OCI-LY3 (cell line): ENCODE measurements around the gene TMCC3.

Source experiments
- H2AFZ ChIP-seq: fragments of 200-600, 300-600 bp; shearing (Covaris generic); 2 replicates; pipeline ENCODE4 v1.6.0; 2014; ENCODE audit warnings: antibody characterized with exemption, low read depth, low read length
- H3K27ac ChIP-seq: fragments of 200-600, 300-600 bp; sonication (generic); 2 replicates; pipeline ENCODE4 v1.5.1; 2014; ENCODE audit warnings: mild to moderate bottlenecking, low read length, moderate library complexity, mixed read lengths
- H3K27me3 ChIP-seq: fragments of 200-600, 300-600 bp; sonication (generic); 2 replicates; pipeline ENCODE4 v1.6.1; 2014; ENCODE audit warnings: low read depth, low read length, mixed read lengths
- H3K36me3 ChIP-seq: fragments of 200-600, 300-600 bp; sonication (generic); replicated peaks from 2 replicates; pipeline ENCODE3; 2014; ENCODE audit warnings: low read depth, low read length, mixed read lengths
- H3K4me1 ChIP-seq: fragments of 300-600, 200-600 bp; sonication (generic); 2 replicates; pipeline ENCODE4 v1.6.1; 2014; ENCODE audit warnings: low read length, mixed read lengths
- H3K4me2 ChIP-seq: fragments of 200-600, 300-600 bp; sonication (generic); 2 replicates; pipeline ENCODE4 v1.6.1; 2014; ENCODE audit warnings: low read length, mixed read lengths
- H3K4me3 ChIP-seq: fragments of 300-600, 200-600 bp; sonication (generic); 2 replicates; pipeline ENCODE4 v1.5.1; 2014; ENCODE audit warnings: antibody characterized with exemption, mild to moderate bottlenecking, low read length, moderate library complexity
- H3K79me2 ChIP-seq: fragments of 300-600, 200-600 bp; shearing (Covaris generic); 2 replicates; pipeline ENCODE4 v1.6.1; 2014; ENCODE audit warnings: mild to moderate bottlenecking, low read length, mixed read lengths
- H3K9ac ChIP-seq: fragments of 300-600, 200-600 bp; shearing (Covaris generic); 2 replicates; pipeline ENCODE4 v1.6.0; 2014; ENCODE audit warnings: mild to moderate bottlenecking, low read length, moderate library complexity
- H3K9me3 ChIP-seq: fragments of 200-600, 300-600 bp; shearing (Covaris generic); 2 replicates; pipeline ENCODE4 v1.6.1; 2014; ENCODE audit warnings: low read length, mixed read lengths; ENCODE audit not compliant: insufficient read depth
- H4K20me1 ChIP-seq: fragments of 200-600, 300-600 bp; sonication (generic); 2 replicates; pipeline ENCODE4 v1.6.1; 2016; ENCODE audit warnings: low read length, mixed read lengths; ENCODE audit not compliant: insufficient read depth
- CTCF ChIP-seq: fragments of 200-600, 300-600 bp; sonication (generic); IDR thresholded peaks from 2 replicates; pipeline ENCODE4 v1.5.1; 2014; ENCODE audit warnings: antibody characterized with exemption, low read length, low read depth
- EZH2phosphoT487 ChIP-seq: fragments of 200-600 bp; shearing (Covaris generic); IDR thresholded peaks from 2 replicates; pipeline ENCODE4 v1.6.1; 2018; ENCODE audit warnings: antibody characterized with exemption, mixed run types, low read depth

TMCC3 gene

GRCh38 chr12:94677778-94678177 is 27.4 kb upstream of the TMCC3 start:
- no peak overlapping the region for H3K27ac ChIP-seq
- peaks cover 34% of the 10 kb centered on the region for H3K4me1 ChIP-seq
- TF ChIP-seq CTCF: no peak
- no peak for TF ChIP-seq EZH2phosphoT487
- no peaks in the 10 kb centered on the region for H3K79me2 ChIP-seq
- peaks cover 4% of the 10 kb centered on the region for H3K36me3 ChIP-seq
- H3K9ac ChIP-seq: no peak overlapping the region
- no peaks in the 10 kb centered on the region for H3K9me3 ChIP-seq
- H2AFZ ChIP-seq: no peak overlapping the region
- no peak overlapping the region for H3K4me3 ChIP-seq
- no peaks in the 10 kb centered on the region for H3K27me3 ChIP-seq
- H3K4me2 ChIP-seq: no peak overlapping the region
- no peaks in the 10 kb centered on the region for H4K20me1 ChIP-seq

- Histone ChIP-seq H3K4me1 (peaks cover 25% of the 10 kb centered on the region), H4K20me1 (no peaks in the 10 kb centered on the region), H3K4me2 (no peak overlapping the region; the same call in 1 of the 2 replicates), H2AFZ (no peak overlapping the region), H3K9ac (no peak overlapping the region), H3K27me3 (no peaks in the 10 kb centered on the region), H3K36me3 (peaks cover 4% of the 10 kb centered on the region), H3K4me3 (no peak overlapping the region), H3K9me3 (no peaks in the 10 kb centered on the region), H3K27ac (no peak overlapping the region), H3K79me2 (no peaks in the 10 kb centered on the region)
- TF ChIP-seq EZH2phosphoT487 (no peak), CTCF (no peak)
These were observed 26.6 kb upstream of the TMCC3 start for GRCh38 chr12:94676922-94677321.

GRCh38 chr12:94676031-94676641 is 25.8 kb upstream of the TMCC3 start:
- Histone ChIP-seq H3K27ac (no peak overlapping the region), H3K4me1 (peaks cover 24% of the 10 kb centered on the region), H4K20me1 (no peaks in the 10 kb centered on the region), H3K36me3 (no peaks in the 10 kb centered on the region), H3K4me2 (peak overlapping the region; percentile 48), H3K4me3 (no peak overlapping the region), H2AFZ (no peak overlapping the region), H3K79me2 (no peaks in the 10 kb centered on the region), H3K9ac (no peak overlapping the region), H3K9me3 (no peaks in the 10 kb centered on the region), H3K27me3 (no peaks in the 10 kb centered on the region)
- TF ChIP-seq EZH2phosphoT487: no peak
- TF ChIP-seq CTCF: no peak

- H3K4me1 ChIP-seq: peaks cover 24% of the 10 kb centered on the region
- no peak overlapping the region for H3K9ac ChIP-seq
- H3K9me3 ChIP-seq: no peaks in the 10 kb centered on the region
- TF ChIP-seq CTCF (no peak), EZH2phosphoT487 (no peak)
- H3K79me2 ChIP-seq: no peaks in the 10 kb centered on the region
- H3K36me3 ChIP-seq: no peaks in the 10 kb centered on the region
- H4K20me1 ChIP-seq: no peaks in the 10 kb centered on the region
- H2AFZ ChIP-seq: no peak overlapping the region
- H3K4me3 ChIP-seq: no peak overlapping the region
- no peaks in the 10 kb centered on the region for H3K27me3 ChIP-seq
- H3K4me2 ChIP-seq: no peak overlapping the region
- no peak overlapping the region for H3K27ac ChIP-seq
These were observed 24.5 kb upstream of the TMCC3 start for GRCh38 chr12:94674835-94675234.
